Karpas-422 (cell line): ENCODE data around the gene ADARB1. TPM values are rescaled to one million over a fixed set of nuclear protein-coding genes. Genes with fewer than 3 reads are reported as not detected.

Source experiments
- DNase-seq: peaks from one replicate; pipeline ENCODE4 v3.0.0-alpha.2; 2015
- H2AFZ ChIP-seq: fragments of 200-600 bp; sonication (generic); 2 replicates; pipeline ENCODE4 v1.6.1; 2014; ENCODE audit warnings: antibody characterized with exemption, low read length, mixed read lengths
- H3K27ac ChIP-seq: fragments of 200-600 bp; sonication (generic); 2 replicates; pipeline ENCODE4 v1.5.1; 2014; ENCODE audit warnings: mild to moderate bottlenecking, low read length, moderate library complexity
- H3K27me3 ChIP-seq: fragments of 200-600 bp; sonication (generic); 2 replicates; pipeline ENCODE4 v1.6.1; 2014; ENCODE audit warnings: low read length, mixed read lengths
- H3K36me3 ChIP-seq: fragments of 200-600 bp; sonication (generic); 2 replicates; pipeline ENCODE4 v1.6.1; 2014; ENCODE audit warnings: low read length, mixed read lengths; ENCODE audit not compliant: insufficient read depth
- H3K4me1 ChIP-seq: fragments of 200-600 bp; sonication (generic); 2 replicates; pipeline ENCODE4 v1.6.1; 2014; ENCODE audit warnings: mild to moderate bottlenecking, low read length, mixed read lengths
- H3K4me2 ChIP-seq: fragments of 200-600 bp; sonication (generic); 2 replicates; pipeline ENCODE4 v1.6.1; 2014; ENCODE audit warnings: low read length, low read depth, mild to moderate bottlenecking; ENCODE audit not compliant: poor library complexity, severe bottlenecking
- H3K4me3 ChIP-seq: fragments of 200-600 bp; sonication (generic); 2 replicates; pipeline ENCODE4 v1.5.1; 2014; ENCODE audit warnings: mild to moderate bottlenecking, antibody characterized with exemption, low read length, mixed read lengths
- H3K79me2 ChIP-seq: fragments of 200-600 bp; sonication (generic); 2 replicates; pipeline ENCODE4 v1.6.1; 2014; ENCODE audit warnings: mild to moderate bottlenecking, low read length, mixed read lengths
- H3K9ac ChIP-seq: fragments of 200-600 bp; sonication (generic); 2 replicates; pipeline ENCODE4 v1.6.0; 2014; ENCODE audit warnings: low read length
- H3K9me2 ChIP-seq: fragments of 200-600 bp; sonication (generic), shearing (Covaris generic); replicated peaks from 2 replicates; pipeline ENCODE4 v1.6.0; 2014; ENCODE audit warnings: mild to moderate bottlenecking, low read length, moderate library complexity; ENCODE audit not compliant: insufficient read depth
- H3K9me3 ChIP-seq: fragments of 300-700, 200-600 bp; sonication (generic); 2 replicates; pipeline ENCODE4 v1.6.1; 2014; ENCODE audit warnings: low read length, mixed read lengths
- H4K20me1 ChIP-seq: fragments of 200-600 bp; sonication (generic); 2 replicates; pipeline ENCODE4 v1.6.1; 2014; ENCODE audit warnings: mild to moderate bottlenecking, antibody characterized with exemption, low read length, low read depth; ENCODE audit not compliant: insufficient read depth
- total RNA-seq: library from RNA; depleted of rRNA; stranded (reverse); fragments of >200 nt; shearing (Covaris generic); gene quantifications from 2 replicates; pipeline ENCODE4 v1.2.3, GENCODE V29; 2014; ENCODE audit warnings: low replicate concordance

ADARB1 gene
- total RNA-seq, 1 experiment from 2014 or later: 2.0 TPM

- Histone ChIP-seq H3K27ac (no peak overlapping the region), H3K27me3 (peaks cover 2% of the 10 kb centered on the region; the same call in 1 of the 2 replicates), H3K9me2 (no peaks in the 10 kb centered on the region), H3K4me2 (no peak overlapping the region), H3K36me3 (no peaks in the 10 kb centered on the region), H3K4me1 (peaks cover 7% of the 10 kb centered on the region), H3K9me3 (no peaks in the 10 kb centered on the region), H2AFZ (no peak overlapping the region), H3K79me2 (no peaks in the 10 kb centered on the region), H4K20me1 (peaks cover 23% of the 10 kb centered on the region; the same call in 1 of the 2 replicates), H3K9ac (no peak overlapping the region), H3K4me3 (no peak overlapping the region)
- no peak for DNase-seq
Observed at GRCh38 chr21:45104560-45104959, 30.2 kb downstream of the ADARB1 start.

GRCh38 chr21:45105906-45106485, 31.6 kb downstream of the ADARB1 start:
- Histone ChIP-seq H3K9ac (no peak overlapping the region), H3K4me2 (no peak overlapping the region), H3K9me3 (no peaks in the 10 kb centered on the region), H3K9me2 (no peaks in the 10 kb centered on the region), H3K27me3 (peaks cover 2% of the 10 kb centered on the region; the same call in 1 of the 2 replicates), H2AFZ (no peak overlapping the region), H3K36me3 (no peaks in the 10 kb centered on the region), H3K4me3 (no peak overlapping the region), H4K20me1 (peaks cover 35% of the 10 kb centered on the region), H3K27ac (no peak overlapping the region), H3K79me2 (no peaks in the 10 kb centered on the region), H3K4me1 (peaks cover 21% of the 10 kb centered on the region)
- no peak for DNase-seq

- Histone ChIP-seq H3K4me1 (peaks cover 26% of the 10 kb centered on the region), H3K9me2 (no peaks in the 10 kb centered on the region), H3K4me2 (no peak overlapping the region), H2AFZ (no peak overlapping the region), H3K36me3 (no peaks in the 10 kb centered on the region), H4K20me1 (peaks cover 45% of the 10 kb centered on the region), H3K9me3 (no peaks in the 10 kb centered on the region), H3K4me3 (no peak overlapping the region), H3K79me2 (no peaks in the 10 kb centered on the region), H3K9ac (no peak overlapping the region), H3K27me3 (peaks cover 2% of the 10 kb centered on the region; the same call in 1 of the 2 replicates), H3K27ac (no peak overlapping the region)
- no peak for DNase-seq
Observed at GRCh38 chr21:45108034-45108790, 33.8 kb downstream of the ADARB1 start.

GRCh38 chr21:45108808-45109781, 34.7 kb downstream of the ADARB1 start:
- Histone ChIP-seq H3K9me3 (no peaks in the 10 kb centered on the region), H4K20me1 (peaks cover 41% of the 10 kb centered on the region), H3K27me3 (peaks cover 2% of the 10 kb centered on the region; the same call in 1 of the 2 replicates), H3K79me2 (no peaks in the 10 kb centered on the region), H3K36me3 (no peaks in the 10 kb centered on the region), H3K9me2 (no peaks in the 10 kb centered on the region), H3K27ac (no peak overlapping the region), H3K4me2 (peak overlapping the region; percentile 58), H3K4me3 (no peak overlapping the region), H2AFZ (no peak overlapping the region), H3K4me1 (peaks cover 26% of the 10 kb centered on the region), H3K9ac (no peak overlapping the region)
- no peak for DNase-seq

- peaks cover 2% of the 10 kb centered on the region; the same call in 1 of the 2 replicates for H3K27me3 ChIP-seq
- H2AFZ ChIP-seq: no peak overlapping the region
- H3K27ac ChIP-seq: no peak overlapping the region
- peaks cover 44% of the 10 kb centered on the region for H4K20me1 ChIP-seq
- H3K9ac ChIP-seq: no peak overlapping the region
- no peaks in the 10 kb centered on the region for H3K79me2 ChIP-seq
- no peaks in the 10 kb centered on the region for H3K9me2 ChIP-seq
- H3K4me1 ChIP-seq: peaks cover 26% of the 10 kb centered on the region
- no peaks in the 10 kb centered on the region for H3K36me3 ChIP-seq
- H3K4me2 ChIP-seq: peak overlapping the region; percentile 58
- H3K4me3 ChIP-seq: peak overlapping the region; percentile 39
- peak; percentile 91 for DNase-seq
- no peaks in the 10 kb centered on the region for H3K9me3 ChIP-seq
Observed at GRCh38 chr21:45109831-45110492, 35.6 kb downstream of the ADARB1 start.

- no peak overlapping the region for H3K4me3 ChIP-seq
- no peak overlapping the region for H3K9ac ChIP-seq
- peaks cover 41% of the 10 kb centered on the region for H4K20me1 ChIP-seq
- no peaks in the 10 kb centered on the region for H3K79me2 ChIP-seq
- H2AFZ ChIP-seq: no peak overlapping the region
- no peaks in the 10 kb centered on the region for H3K27me3 ChIP-seq
- H3K9me2 ChIP-seq: no peaks in the 10 kb centered on the region
- no peaks in the 10 kb centered on the region for H3K36me3 ChIP-seq
- peak overlapping the region; percentile 58 for H3K4me2 ChIP-seq
- no peaks in the 10 kb centered on the region for H3K9me3 ChIP-seq
- H3K4me1 ChIP-seq: peaks cover 26% of the 10 kb centered on the region
- peak; percentile 55 for DNase-seq
- no peak overlapping the region for H3K27ac ChIP-seq
Observed at GRCh38 chr21:45110873-45111624, 36.7 kb downstream of the ADARB1 start.

- Histone ChIP-seq H3K4me3 (no peak overlapping the region), H3K27ac (no peak overlapping the region), H4K20me1 (peaks cover 38% of the 10 kb centered on the region), H3K4me1 (peaks cover 26% of the 10 kb centered on the region), H3K9me2 (no peaks in the 10 kb centered on the region), H3K36me3 (no peaks in the 10 kb centered on the region), H3K9me3 (no peaks in the 10 kb centered on the region), H3K27me3 (no peaks in the 10 kb centered on the region), H2AFZ (no peak overlapping the region), H3K9ac (no peak overlapping the region), H3K79me2 (no peaks in the 10 kb centered on the region), H3K4me2 (no peak overlapping the region)
- DNase-seq: no peak
Observed at GRCh38 chr21:45111703-45112102, 37.3 kb downstream of the ADARB1 start.
